Activated T-helper 17 cell treated with anti-CD3 and anti-CD28 coated beads, Interleukin-2, amount 50 U/mL, for 72 hours (primary cell): ENCODE measurements around the gene IL1RN. TPM values are rescaled to one million over a fixed set of nuclear protein-coding genes. Genes with fewer than 3 reads are reported as not detected.

ENCODE experiments used
- ATAC-seq: fragments of 150-1000 bp; cut with Tn5 transposase; replicated peaks from 2 replicates; pipeline ENCODE4 v1.10.0; 2021; ENCODE audit warnings: mild to moderate bottlenecking, moderate library complexity
- H3K27ac Mint-ChIP-seq: one replicate; pipeline ENCODE4 v1.8.0; 2022; ENCODE audit warnings: mixed read lengths
- H3K27me3 Mint-ChIP-seq: one replicate; pipeline ENCODE4 v1.8.0; 2022; ENCODE audit warnings: mixed read lengths
- H3K36me3 Mint-ChIP-seq: one replicate; pipeline ENCODE4 v1.8.0; 2022; ENCODE audit warnings: low read depth, mild to moderate bottlenecking, mixed read lengths
- H3K4me1 Mint-ChIP-seq: one replicate; pipeline ENCODE4 v1.8.0; 2022; ENCODE audit warnings: mixed read lengths
- H3K4me3 Mint-ChIP-seq: one replicate; pipeline ENCODE4 v1.8.0; 2022; ENCODE audit warnings: mild to moderate bottlenecking, mixed read lengths
- H3K9me3 Mint-ChIP-seq: one replicate; pipeline ENCODE4 v1.8.0; 2022; ENCODE audit warnings: mixed read lengths
- total RNA-seq, 2 donors: library from RNA; stranded (reverse); gene quantifications; one replicate each; pipeline ENCODE4 v1.2.3, GENCODE V29; 2022

The IL1RN gene
- total RNA-seq, 2 donors from 2014 or later: 12.8 to 32.8 TPM

DNA sequence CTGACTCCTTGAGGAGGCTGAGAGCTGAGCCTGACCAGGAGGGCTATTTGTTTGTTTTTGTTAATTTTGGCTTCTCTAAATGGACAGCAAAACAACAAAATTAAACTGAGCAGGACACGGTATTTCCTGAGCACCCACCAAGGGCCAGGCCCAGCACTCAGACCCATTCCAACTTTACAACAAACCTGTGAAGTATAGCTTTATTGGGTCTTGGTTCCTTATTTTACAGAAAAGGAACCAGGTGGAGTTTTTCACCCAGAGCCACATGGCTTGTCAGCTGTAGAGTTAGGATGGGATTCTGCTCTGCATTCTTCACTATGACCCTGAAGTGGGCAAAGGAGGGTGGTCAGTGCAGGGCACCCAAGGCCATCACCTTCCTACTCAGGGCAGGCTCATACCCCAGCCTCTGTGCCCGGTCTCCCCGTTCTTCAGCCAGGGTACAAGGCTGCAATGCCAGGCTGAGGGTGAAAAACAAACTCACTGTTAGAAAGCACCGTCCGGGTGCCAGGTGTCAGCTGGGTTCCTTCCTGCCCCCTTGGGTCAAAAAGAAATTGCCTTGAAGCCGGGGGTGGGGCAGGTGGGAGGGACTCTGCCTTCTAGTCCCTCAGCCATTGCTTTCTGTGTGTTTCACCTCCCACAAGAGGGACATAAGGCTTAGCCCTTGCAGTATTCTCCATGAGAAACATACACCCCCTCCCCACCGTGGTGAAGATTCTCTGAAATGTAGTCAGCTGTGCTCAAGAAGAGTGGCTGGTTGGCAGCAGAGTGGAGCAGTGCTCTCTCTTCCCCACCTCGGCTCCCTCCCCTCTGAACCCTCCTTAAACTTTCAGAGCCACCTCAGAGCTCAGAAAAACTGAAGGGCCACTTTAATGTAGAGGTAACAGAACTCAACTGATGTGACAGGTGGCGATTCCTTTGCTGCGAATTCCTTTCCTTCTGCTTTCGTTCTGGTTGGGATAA lies 48.6 kb downstream of the IL1RN start:
- H3K27ac Mint-ChIP-seq: peak overlapping the region; percentile 97
- H3K9me3 Mint-ChIP-seq: peaks cover 3% of the 10 kb centered on the region
- H3K36me3 Mint-ChIP-seq: peaks cover 94% of the 10 kb centered on the region
- H3K27me3 Mint-ChIP-seq: no peaks in the 10 kb centered on the region
- H3K4me3 Mint-ChIP-seq: peak overlapping the region; percentile 89
- ATAC-seq: no peak
- H3K4me1 Mint-ChIP-seq: peaks cover 63% of the 10 kb centered on the region

DNA sequence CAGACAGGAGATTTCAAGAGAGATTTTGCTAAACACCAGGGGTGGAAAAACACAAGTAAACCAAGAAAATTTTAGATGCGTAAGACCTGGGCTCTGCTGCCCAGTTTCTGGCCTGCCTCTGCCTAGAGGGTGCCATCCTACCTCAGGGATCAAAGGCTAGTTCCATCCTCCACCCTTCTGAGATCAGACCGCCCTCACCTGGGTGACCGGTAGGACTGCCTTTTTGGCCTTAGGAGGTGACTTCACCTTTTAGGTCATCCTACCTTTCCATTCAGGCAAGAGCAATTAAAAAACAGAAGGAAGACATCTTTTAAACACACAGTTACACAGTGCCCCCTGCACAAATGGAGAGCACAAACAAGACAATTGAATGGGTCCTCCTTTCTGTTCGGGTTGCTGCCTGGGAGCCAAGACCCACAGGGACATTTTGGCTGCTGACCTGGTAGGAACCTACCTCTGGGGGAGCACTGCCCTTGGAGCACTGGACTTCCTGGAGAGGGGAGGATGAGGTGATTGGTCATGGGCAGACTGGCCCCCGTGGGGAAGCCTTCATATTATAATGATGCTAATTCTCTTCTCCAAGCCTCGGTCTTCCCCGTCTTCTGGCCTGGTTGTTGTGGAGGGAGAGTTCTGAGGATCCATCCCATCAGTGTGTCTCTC lies 49.4 kb downstream of the IL1RN start:
- H3K27ac Mint-ChIP-seq: peak overlapping the region; percentile 88
- H3K9me3 Mint-ChIP-seq: no peaks in the 10 kb centered on the region
- peaks cover 60% of the 10 kb centered on the region for H3K4me1 Mint-ChIP-seq
- ATAC-seq: no peak
- H3K27me3 Mint-ChIP-seq: no peaks in the 10 kb centered on the region
- H3K4me3 Mint-ChIP-seq: peak overlapping the region; percentile 89
- peaks cover 94% of the 10 kb centered on the region for H3K36me3 Mint-ChIP-seq

DNA sequence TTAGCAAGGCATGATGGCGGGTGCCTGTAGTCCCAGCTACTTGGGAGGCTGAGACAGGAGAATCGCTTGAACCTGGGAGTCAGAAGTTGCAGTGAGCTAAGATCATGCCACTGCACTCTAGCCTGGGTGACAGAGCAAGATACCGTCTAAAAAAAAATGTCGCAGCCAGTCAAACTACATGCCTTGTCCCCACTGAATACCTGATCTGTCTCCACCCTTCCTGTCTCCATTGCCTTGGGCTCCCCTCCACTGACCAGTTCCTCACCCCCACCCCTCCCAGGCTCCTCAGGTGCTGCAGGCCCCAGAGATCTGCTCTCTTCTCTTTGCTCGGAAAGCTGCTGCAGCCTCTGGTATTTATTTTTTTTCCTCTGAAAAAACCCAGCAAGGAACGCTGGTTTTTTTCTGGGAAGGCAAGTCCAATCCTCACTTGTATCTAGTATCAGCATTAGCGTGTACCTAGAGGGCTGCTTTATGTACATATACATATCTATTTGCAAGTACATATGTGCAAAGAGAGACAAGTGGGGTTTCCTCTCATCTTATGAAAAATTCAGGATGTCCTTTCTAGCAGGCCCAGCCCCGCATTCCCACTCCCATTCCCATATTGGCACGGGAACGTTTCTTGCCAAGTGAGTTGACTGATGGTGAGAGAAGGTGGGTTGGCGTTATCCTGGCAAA lies 50.8 kb downstream of the IL1RN start:
- peaks cover 100% of the 10 kb centered on the region for H3K36me3 Mint-ChIP-seq
- H3K9me3 Mint-ChIP-seq: no peaks in the 10 kb centered on the region
- ATAC-seq: no peak
- peak overlapping the region; percentile 89 for H3K4me3 Mint-ChIP-seq
- peak overlapping the region; percentile 95 for H3K27ac Mint-ChIP-seq
- peaks cover 53% of the 10 kb centered on the region for H3K4me1 Mint-ChIP-seq
- no peaks in the 10 kb centered on the region for H3K27me3 Mint-ChIP-seq

DNA sequence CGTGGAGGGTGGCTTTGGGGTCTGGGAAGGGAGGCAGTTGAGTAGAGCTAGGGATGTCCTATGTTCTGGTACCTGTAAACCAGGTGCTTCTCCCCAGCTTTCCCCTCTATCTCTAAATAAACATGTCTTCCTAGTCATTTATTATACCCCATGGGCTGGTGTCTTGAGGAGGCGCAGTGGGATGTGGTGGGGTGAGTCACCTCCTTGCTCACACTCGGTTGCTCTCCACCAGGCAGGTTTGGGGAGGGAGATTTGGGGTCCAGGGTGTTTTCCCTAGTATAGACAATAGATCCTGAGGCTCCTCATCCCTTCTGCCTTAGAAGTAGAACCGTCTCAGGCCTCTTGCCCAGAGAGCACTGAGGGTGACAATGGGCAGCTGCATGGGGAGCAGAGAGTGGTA lies 51.5 kb downstream of the IL1RN start:
- H3K27me3 Mint-ChIP-seq: no peaks in the 10 kb centered on the region
- peak; percentile 66 for ATAC-seq

GRCh38 chr2:113179446-113180045 lies 52.1 kb downstream of the IL1RN start:
- no peaks in the 10 kb centered on the region for H3K27me3 Mint-ChIP-seq
- H3K36me3 Mint-ChIP-seq: peaks cover 100% of the 10 kb centered on the region
- peaks cover 54% of the 10 kb centered on the region for H3K4me1 Mint-ChIP-seq
- H3K9me3 Mint-ChIP-seq: no peaks in the 10 kb centered on the region
- H3K4me3 Mint-ChIP-seq: peak overlapping the region; percentile 89
- no peak for ATAC-seq
- H3K27ac Mint-ChIP-seq: peak overlapping the region; percentile 95

More for the DNA sequence above, 51.5 kb downstream of the IL1RN start:
- H3K4me3 Mint-ChIP-seq: peak overlapping the region; percentile 89
- peaks cover 100% of the 10 kb centered on the region for H3K36me3 Mint-ChIP-seq
- H3K4me1 Mint-ChIP-seq: peaks cover 52% of the 10 kb centered on the region
- peak overlapping the region; percentile 95 for H3K27ac Mint-ChIP-seq
- H3K9me3 Mint-ChIP-seq: no peaks in the 10 kb centered on the region

- Mint-ChIP-seq H3K27me3 (no peaks in the 10 kb centered on the region), H3K36me3 (peaks cover 100% of the 10 kb centered on the region), H3K4me3 (peak overlapping the region; percentile 89), H3K9me3 (no peaks in the 10 kb centered on the region), H3K4me1 (peaks cover 54% of the 10 kb centered on the region), H3K27ac (peak overlapping the region; percentile 95)
- peak; percentile 25 for ATAC-seq
Measured at GRCh38 chr2:113180131-113180946, 52.9 kb downstream of the IL1RN start.

- Mint-ChIP-seq H3K4me3 (peak overlapping the region; percentile 89), H3K36me3 (peaks cover 100% of the 10 kb centered on the region), H3K9me3 (no peaks in the 10 kb centered on the region), H3K27me3 (no peaks in the 10 kb centered on the region), H3K4me1 (peaks cover 59% of the 10 kb centered on the region), H3K27ac (peak overlapping the region; percentile 3)
- ATAC-seq: no peak
Measured at GRCh38 chr2:113181258-113182051, 54.1 kb downstream of the IL1RN start.

GRCh38 chr2:113182471-113183260 lies 55.3 kb downstream of the IL1RN start:
- H3K27ac Mint-ChIP-seq: peak overlapping the region; percentile 46
- H3K36me3 Mint-ChIP-seq: peaks cover 100% of the 10 kb centered on the region

DNA sequence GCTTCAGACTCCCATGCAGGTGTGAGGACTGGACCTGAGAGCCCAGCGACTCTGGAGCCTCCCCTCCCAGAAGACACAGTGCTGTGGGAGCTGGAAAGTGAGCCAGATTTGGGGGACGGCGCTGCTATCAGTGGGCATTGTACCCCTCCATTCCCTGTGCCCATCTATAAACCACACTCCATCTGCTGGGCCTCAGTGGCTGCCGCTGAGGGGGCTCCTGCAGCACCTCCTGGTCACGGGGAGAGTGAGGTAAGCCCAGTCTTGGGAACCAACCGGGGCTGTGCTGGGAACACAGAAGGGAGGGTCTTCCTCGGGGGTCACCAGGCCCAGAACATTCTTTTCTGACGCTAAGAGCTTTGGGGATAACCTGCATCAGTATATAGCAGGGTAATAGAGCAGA lies 55.9 kb downstream of the IL1RN start:
- peaks cover 56% of the 10 kb centered on the region for H3K4me1 Mint-ChIP-seq
- H3K27me3 Mint-ChIP-seq: no peaks in the 10 kb centered on the region
- peak overlapping the region; percentile 89 for H3K4me3 Mint-ChIP-seq
- H3K27ac Mint-ChIP-seq: peak overlapping the region; percentile 44
- peaks cover 100% of the 10 kb centered on the region for H3K36me3 Mint-ChIP-seq
- ATAC-seq: no peak
- no peaks in the 10 kb centered on the region for H3K9me3 Mint-ChIP-seq

More at GRCh38 chr2:113182471-113183260, 55.3 kb downstream of the IL1RN start:
- Mint-ChIP-seq H3K9me3 (no peaks in the 10 kb centered on the region), H3K4me1 (peaks cover 56% of the 10 kb centered on the region), H3K4me3 (peak overlapping the region; percentile 89), H3K27me3 (no peaks in the 10 kb centered on the region)
- ATAC-seq: no peak

Other genes starting within 250 kb of the IL1RN start
- under 1 TPM in 1 of 2 donors, not detected in 1; 0.78 TPM for gene IL37, start 216.4 kb upstream of the IL1RN start, total RNA-seq
- under 1 TPM in 1 of 2 donors, not detected in 1; 0.48 TPM for gene IL36G, start 149.6 kb upstream of the IL1RN start, total RNA-seq
- not detected for gene IL36A, start 122.1 kb upstream of the IL1RN start, total RNA-seq
- not detected for gene IL36B, start 74.7 kb upstream of the IL1RN start, total RNA-seq
- gene IL36RN, start 68.4 kb upstream of the IL1RN start, total RNA-seq: not detected
- gene IL1F10, start 59.6 kb upstream of the IL1RN start, total RNA-seq: not detected
- 100 to 1,000 TPM; 300 to 503 TPM for gene PSD4, start 46.4 kb downstream of the IL1RN start, total RNA-seq
- 1 to 10 TPM in 1 of 2 donors, under 1 TPM in 1; 0.86 to 1.6 TPM for gene PAX8, start 151.3 kb downstream of the IL1RN start, total RNA-seq